Measurements from ENCODE around the gene UPP2.

Gene UPP2

GRCh38 chr2:158112992-158113391 lies 11.3 kb downstream of the UPP2 start:
- Mint-ChIP-seq H3K4me3 (no peak overlapping the region), H3K4me1 (no peaks in the 10 kb centered on the region), H3K36me3 (ENCODE audit: low read depth) (no peaks in the 10 kb centered on the region), H3K9me3 (peaks cover 7% of the 10 kb centered on the region), H3K27me3 (ENCODE audit: low read depth, poor library complexity) (peaks cover 3% of the 10 kb centered on the region), H3K27ac (no peak overlapping the region)
- no peak for TF ChIP-seq CTCF (IDR thresholded peaks at IDR 0.05)
- DNase-seq: no peak

GRCh38 chr2:158113741-158114295 lies 12.1 kb downstream of the UPP2 start:
- no peak for TF ChIP-seq CTCF (IDR thresholded peaks at IDR 0.05)
- H3K4me3 Mint-ChIP-seq: no peak overlapping the region

GRCh38 chr2:158114516-158114915 lies 12.8 kb downstream of the UPP2 start:
- H3K4me1 Mint-ChIP-seq: no peaks in the 10 kb centered on the region
- H3K4me3 Mint-ChIP-seq: no peak overlapping the region
- no peak overlapping the region for H3K27ac Mint-ChIP-seq
- DNase-seq: no peak
- no peak for TF ChIP-seq CTCF (IDR thresholded peaks at IDR 0.05)
- H3K36me3 Mint-ChIP-seq (ENCODE audit: low read depth): no peaks in the 10 kb centered on the region
- peaks cover 3% of the 10 kb centered on the region for H3K27me3 Mint-ChIP-seq (ENCODE audit: low read depth, poor library complexity)
- peaks cover 4% of the 10 kb centered on the region for H3K9me3 Mint-ChIP-seq

More at GRCh38 chr2:158113741-158114295, 12.1 kb downstream of the UPP2 start:
- peaks cover 3% of the 10 kb centered on the region for H3K27me3 Mint-ChIP-seq (ENCODE audit: low read depth, poor library complexity)
- no peak for DNase-seq
- peak overlapping the region; percentile 32 for H3K27ac Mint-ChIP-seq
- H3K36me3 Mint-ChIP-seq (ENCODE audit: low read depth): no peaks in the 10 kb centered on the region
- H3K4me1 Mint-ChIP-seq: no peaks in the 10 kb centered on the region
- peaks cover 7% of the 10 kb centered on the region for H3K9me3 Mint-ChIP-seq

GRCh38 chr2:158115202-158115767 lies 13.6 kb downstream of the UPP2 start:
- Mint-ChIP-seq H3K4me3 (no peak overlapping the region), H3K9me3 (peaks cover 3% of the 10 kb centered on the region), H3K27me3 (ENCODE audit: low read depth, poor library complexity) (peaks cover 3% of the 10 kb centered on the region), H3K27ac (no peak overlapping the region), H3K36me3 (ENCODE audit: low read depth) (no peaks in the 10 kb centered on the region), H3K4me1 (peaks cover 2% of the 10 kb centered on the region)
- no peak for TF ChIP-seq CTCF (IDR thresholded peaks at IDR 0.05)
- no peak for DNase-seq

- Mint-ChIP-seq H3K4me3 (no peak overlapping the region), H3K27me3 (ENCODE audit: low read depth, poor library complexity) (peaks cover 3% of the 10 kb centered on the region), H3K27ac (no peak overlapping the region), H3K9me3 (peaks cover 3% of the 10 kb centered on the region), H3K4me1 (peaks cover 10% of the 10 kb centered on the region), H3K36me3 (ENCODE audit: low read depth) (no peaks in the 10 kb centered on the region)
- DNase-seq: no peak
- TF ChIP-seq CTCF (IDR thresholded peaks at IDR 0.05): no peak
Measured at GRCh38 chr2:158116936-158117335, 15.3 kb downstream of the UPP2 start.

GRCh38 chr2:158120102-158120501 lies 18.4 kb downstream of the UPP2 start:
- no peak for DNase-seq
- H3K9me3 Mint-ChIP-seq: no peaks in the 10 kb centered on the region
- H3K4me3 Mint-ChIP-seq: no peak overlapping the region
- no peak for TF ChIP-seq CTCF (IDR thresholded peaks at IDR 0.05)
- H3K36me3 Mint-ChIP-seq (ENCODE audit: low read depth): no peaks in the 10 kb centered on the region
- peaks cover 10% of the 10 kb centered on the region for H3K4me1 Mint-ChIP-seq
- peaks cover 6% of the 10 kb centered on the region for H3K27me3 Mint-ChIP-seq (ENCODE audit: low read depth, poor library complexity)
- H3K27ac Mint-ChIP-seq: no peak overlapping the region

All from nephron progenitor cell (in vitro differentiated cells).